Erythroblast (primary cell): ENCODE measurements around the gene ADCY7.

ENCODE experiments used
- GATA1 ChIP-seq: IDR thresholded peaks from 2 replicates; pipeline ENCODE4 v1.6.1; 2011; ENCODE audit warnings: low read depth, mild to moderate bottlenecking, control low read depth, low read length, moderate library complexity
- POLR2A ChIP-seq: IDR thresholded peaks from 2 replicates; pipeline ENCODE4 v1.6.1; 2011; ENCODE audit warnings: mild to moderate bottlenecking, low read length

DNA sequence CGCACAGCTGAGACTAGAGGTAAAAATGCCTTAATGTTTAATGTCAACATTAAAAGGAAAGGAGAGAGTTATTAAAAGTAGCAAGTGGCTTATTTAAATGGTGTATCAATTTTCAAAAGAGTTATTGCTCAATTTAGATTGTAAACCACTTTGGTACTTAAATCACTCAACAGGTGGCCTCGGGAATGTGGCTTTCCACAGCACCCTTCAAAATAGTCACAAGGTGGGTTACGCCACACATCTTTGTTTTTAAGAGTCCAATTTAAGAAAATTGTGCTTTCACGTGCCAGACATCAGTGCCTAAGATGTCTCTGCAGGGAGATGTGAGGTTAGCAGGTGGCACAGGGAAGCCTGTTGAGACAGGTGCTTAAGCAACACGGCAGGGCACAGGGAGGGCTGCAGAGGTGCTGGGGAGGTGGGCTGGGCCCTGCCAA is 27.5 kb upstream of the ADCY7 start:
- TF ChIP-seq POLR2A: no peak
- no peak for TF ChIP-seq GATA1
